Mammary epithelial cell (primary cell): Measurements from ENCODE around the gene C2.

Experiments used
- EZH2 ChIP-seq: IDR thresholded peaks from 2 replicates; pipeline ENCODE4 v1.6.1; 2012; ENCODE audit warnings: low read length, inconsistent platforms, borderline replicate concordance
- TF ChIP-seq, protein P1 (sequence below), 2 donors: IDR thresholded peaks in 1 of 2; conservative IDR thresholded peaks in 1 of 2; 2 replicates each; pipeline ENCODE4 v1.5.1; 2011 to 2012; ENCODE audit warnings: inconsistent platforms in 2 of 2, low read length in 2 of 2, mild to moderate bottlenecking in 2 of 2, control low read depth in 1 of 2, low read depth in 1 of 2; ENCODE audit not compliant: insufficient read depth in 1 of 2; ENCODE audit errors: extremely low read depth in 1 of 2

GRCh38 chr6:31900917-31901414, 26.6 kb upstream of the C2 start:
- TF ChIP-seq, protein P1, sequence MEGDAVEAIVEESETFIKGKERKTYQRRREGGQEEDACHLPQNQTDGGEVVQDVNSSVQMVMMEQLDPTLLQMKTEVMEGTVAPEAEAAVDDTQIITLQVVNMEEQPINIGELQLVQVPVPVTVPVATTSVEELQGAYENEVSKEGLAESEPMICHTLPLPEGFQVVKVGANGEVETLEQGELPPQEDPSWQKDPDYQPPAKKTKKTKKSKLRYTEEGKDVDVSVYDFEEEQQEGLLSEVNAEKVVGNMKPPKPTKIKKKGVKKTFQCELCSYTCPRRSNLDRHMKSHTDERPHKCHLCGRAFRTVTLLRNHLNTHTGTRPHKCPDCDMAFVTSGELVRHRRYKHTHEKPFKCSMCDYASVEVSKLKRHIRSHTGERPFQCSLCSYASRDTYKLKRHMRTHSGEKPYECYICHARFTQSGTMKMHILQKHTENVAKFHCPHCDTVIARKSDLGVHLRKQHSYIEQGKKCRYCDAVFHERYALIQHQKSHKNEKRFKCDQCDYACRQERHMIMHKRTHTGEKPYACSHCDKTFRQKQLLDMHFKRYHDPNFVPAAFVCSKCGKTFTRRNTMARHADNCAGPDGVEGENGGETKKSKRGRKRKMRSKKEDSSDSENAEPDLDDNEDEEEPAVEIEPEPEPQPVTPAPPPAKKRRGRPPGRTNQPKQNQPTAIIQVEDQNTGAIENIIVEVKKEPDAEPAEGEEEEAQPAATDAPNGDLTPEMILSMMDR (conservative IDR thresholded peaks at IDR 0.05 in 1 of 2, IDR thresholded peaks at IDR 0.05 in 1 of 2; ENCODE audit: extremely low read depth in 1 of 2, insufficient read depth in 1 of 2, low read depth in 1 of 2, low read length in 2 of 2), result no peak
- TF ChIP-seq EZH2, result no peak
